IPS-NIHi11 (cell line): ENCODE measurements around the gene RUSC2.
"Not testable (repeated sequence)": the region's sequence is repeated elsewhere in the genome, so short reads cannot be mapped to it uniquely, and the experiment has no call there.

Experiments
- DNase-seq: peaks from one replicate; pipeline ENCODE4 v3.0.0; 2012; ENCODE audit warnings: mixed read lengths, low spot score

The RUSC2 gene

GRCh38 chr9:35521708-35522107 lies 31.8 kb downstream of the RUSC2 start:
- no peak for DNase-seq

GRCh38 chr9:35522187-35522586 lies 32.3 kb downstream of the RUSC2 start:
- DNase-seq: peak; percentile 40

GRCh38 chr9:35522700-35523099 lies 32.8 kb downstream of the RUSC2 start:
- DNase-seq: no peak

DNA sequence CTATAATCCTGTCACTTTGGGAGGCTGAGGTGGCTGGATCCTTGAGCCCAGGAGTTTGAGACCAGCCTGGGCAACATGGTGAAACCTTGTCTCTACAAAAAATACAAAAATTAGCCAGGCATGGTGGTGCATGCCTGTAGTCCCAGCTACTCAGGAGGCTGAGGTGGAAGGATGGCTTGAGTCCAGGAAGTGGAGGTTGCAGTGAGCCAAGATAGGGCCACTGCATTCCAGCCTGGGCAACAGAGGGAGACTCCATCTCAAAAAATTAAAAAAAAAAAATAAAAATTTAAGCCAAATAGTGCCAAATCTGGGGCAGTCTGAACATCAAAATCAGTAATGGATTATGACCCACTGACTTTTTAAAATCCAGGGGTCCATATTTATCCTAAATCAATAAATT lies 33.6 kb downstream of the RUSC2 start:
- not testable (repeated sequence) for DNase-seq

DNA sequence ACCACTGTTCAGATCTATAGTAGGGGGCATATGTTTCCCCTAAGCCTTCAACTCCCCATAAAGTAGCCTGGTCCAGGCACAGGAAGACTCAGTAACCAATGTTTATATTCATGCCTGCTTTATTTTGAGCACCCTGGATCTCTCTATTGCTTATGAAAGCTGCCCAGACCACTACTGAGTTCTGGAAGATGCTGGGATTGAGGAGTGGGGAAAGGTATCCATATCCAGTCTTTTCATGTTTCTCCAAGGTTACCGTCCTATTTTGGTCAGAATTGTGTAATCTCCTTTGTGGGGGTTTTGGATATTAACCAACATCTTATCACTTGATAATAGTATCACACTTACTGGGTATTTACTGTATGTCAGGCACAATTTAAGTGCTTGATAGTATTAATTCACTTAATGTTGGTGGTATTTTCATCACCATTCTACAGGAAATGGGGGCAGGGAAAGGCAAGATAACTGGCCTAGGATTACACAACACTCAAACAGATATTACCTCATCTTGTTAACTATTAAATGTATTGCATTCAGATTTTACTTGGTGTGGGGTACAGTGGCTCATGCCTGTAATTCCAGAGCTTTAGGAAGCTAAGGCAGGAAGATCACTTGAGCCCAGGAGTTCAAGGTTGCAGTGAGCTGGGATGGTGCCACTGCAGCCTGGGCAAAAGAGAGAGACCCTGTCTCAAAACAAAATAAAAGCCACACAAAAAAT lies 36.3 kb downstream of the RUSC2 start:
- DNase-seq: no peak

GRCh38 chr9:35529161-35529823 lies 39.4 kb downstream of the RUSC2 start:
- no peak for DNase-seq

DNA sequence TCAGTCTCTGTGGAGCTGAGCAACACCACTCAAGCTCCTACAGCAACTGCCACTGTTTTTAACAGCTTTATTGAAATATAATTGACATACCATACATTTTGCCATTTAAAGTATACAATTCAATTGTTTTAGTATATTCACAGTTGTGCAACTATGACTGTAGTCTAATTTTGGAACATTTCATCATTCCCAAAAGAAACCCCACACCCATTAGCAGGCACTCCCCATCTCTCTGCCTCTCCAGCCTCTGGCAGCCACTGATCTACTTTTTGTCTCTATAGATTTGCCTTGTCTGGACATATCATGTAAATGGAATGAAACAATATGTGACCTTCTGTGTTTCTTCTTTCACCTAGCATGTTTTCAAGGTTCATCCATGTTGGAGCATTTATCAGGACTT lies 43.5 kb downstream of the RUSC2 start:
- DNase-seq: no peak

DNA sequence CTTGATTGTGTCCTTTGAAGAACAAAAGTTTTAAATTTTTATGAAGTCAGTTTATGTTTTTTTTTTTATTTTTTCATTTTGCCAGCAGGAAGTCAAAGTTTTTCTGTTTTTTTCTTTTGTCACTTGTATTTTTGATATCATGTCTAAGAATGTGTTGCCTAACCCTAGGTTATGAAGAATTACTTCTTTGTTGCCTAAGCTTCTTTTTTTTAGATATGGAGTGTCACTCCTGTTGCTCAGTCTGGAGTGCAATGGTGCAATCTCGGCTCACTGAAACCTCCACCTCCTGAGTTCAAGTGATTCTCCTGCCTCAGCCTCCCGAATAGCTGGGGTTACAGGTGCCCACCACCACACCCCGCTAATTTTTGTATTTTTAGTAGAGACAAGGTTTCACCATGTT lies 45.0 kb downstream of the RUSC2 start:
- not testable (repeated sequence) for DNase-seq

DNA sequence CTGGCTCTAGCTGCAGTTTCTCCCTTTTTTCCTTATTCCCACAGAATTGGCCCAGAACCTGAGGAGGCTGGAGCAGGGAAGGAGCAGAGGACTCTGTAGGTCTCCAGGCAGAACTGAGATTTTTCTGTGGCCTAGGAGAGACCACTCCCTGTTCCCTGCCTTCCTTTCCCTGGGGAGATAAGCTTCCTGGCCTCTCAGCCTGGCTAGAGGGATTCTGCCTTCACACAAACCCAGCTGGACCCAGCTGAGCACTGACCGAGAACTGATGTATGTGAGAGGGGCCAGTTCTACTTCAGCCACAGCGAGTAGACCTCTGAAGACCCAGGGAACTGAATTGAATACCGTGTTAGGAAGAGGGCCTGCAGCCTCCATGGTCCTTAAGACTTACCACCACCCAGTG lies 48.0 kb downstream of the RUSC2 start:
- DNase-seq: no peak

DNA sequence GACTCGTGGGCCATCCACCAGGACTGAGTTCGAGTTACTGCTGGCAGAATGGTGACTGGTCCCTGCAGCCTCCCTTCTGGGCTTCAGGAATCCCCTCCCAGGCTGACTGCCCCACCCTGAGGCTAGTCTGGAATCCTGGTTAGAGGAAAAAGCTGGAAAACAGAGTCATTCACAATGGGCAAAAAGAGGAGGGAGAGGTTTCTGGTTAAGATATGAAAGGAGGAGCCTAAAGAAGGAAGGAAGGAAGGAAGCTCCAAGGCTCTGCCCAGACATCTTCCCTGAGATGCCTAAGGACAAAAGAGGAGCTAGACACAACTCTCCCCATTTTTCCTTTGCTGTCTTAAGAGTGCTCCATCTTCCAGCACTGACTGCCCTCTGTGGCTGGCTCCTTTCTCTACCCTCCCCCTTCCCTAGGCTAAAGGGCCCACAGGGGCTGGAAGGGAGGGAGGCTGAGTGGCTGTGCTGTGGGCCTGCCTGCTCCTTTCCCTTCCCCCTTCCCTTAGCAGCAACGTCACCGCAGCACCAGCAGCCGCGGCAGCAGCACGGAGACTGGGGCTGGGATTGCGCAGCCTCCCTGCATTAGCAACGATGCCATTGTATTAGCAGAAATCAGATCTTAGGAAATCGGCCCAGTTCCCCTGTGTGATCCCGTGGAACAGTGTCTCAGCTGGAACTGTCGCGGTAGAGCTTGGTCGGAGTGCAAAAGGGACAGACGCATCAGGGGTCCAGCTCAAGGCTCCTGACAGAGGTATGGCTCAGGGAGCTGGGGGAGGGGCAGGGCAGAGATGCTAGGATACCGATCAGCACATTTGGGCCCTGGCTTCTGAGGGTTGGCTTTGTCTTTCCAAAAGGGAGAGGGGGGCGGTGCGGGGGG lies 48.7 kb downstream of the RUSC2 start:
- peak; percentile 78 for DNase-seq
